ENCODE data around the gene ADAMTS17.

ADAMTS17 gene

GRCh38 chr15:100309109-100310040 is 32.4 kb downstream of the ADAMTS17 start:
- DNase-seq (ENCODE audit: low read depth): no peak

GRCh38 chr15:100308608-100309007 is 33.2 kb downstream of the ADAMTS17 start:
- no peak for DNase-seq (ENCODE audit: low read depth)

GRCh38 chr15:100308213-100308600 is 33.6 kb downstream of the ADAMTS17 start:
- no peak for DNase-seq (ENCODE audit: low read depth)

- no peak for DNase-seq (ENCODE audit: low read depth)
Observed at GRCh38 chr15:100307241-100308212, 34.2 kb downstream of the ADAMTS17 start.

- DNase-seq (ENCODE audit: low read depth): no peak
Observed at GRCh38 chr15:100306098-100306497, 35.7 kb downstream of the ADAMTS17 start.

GRCh38 chr15:100301910-100302431 is 39.8 kb downstream of the ADAMTS17 start:
- DNase-seq (ENCODE audit: low read depth): no peak

GRCh38 chr15:100298257-100298656 is 43.5 kb downstream of the ADAMTS17 start:
- no peak for DNase-seq (ENCODE audit: low read depth)

GRCh38 chr15:100297812-100298211 is 44.0 kb downstream of the ADAMTS17 start:
- no peak for DNase-seq (ENCODE audit: low read depth)

GRCh38 chr15:100295939-100296565 is 45.7 kb downstream of the ADAMTS17 start:
- DNase-seq (ENCODE audit: low read depth): no peak

GRCh38 chr15:100292010-100292409 is 49.8 kb downstream of the ADAMTS17 start:
- DNase-seq (ENCODE audit: low read depth): no peak

GRCh38 chr15:100291106-100291505 is 50.7 kb downstream of the ADAMTS17 start:
- DNase-seq (ENCODE audit: low read depth): no peak

- no peak for DNase-seq (ENCODE audit: low read depth)
Observed at GRCh38 chr15:100285641-100286295, 56.0 kb downstream of the ADAMTS17 start.

GRCh38 chr15:100284701-100285100 is 57.1 kb downstream of the ADAMTS17 start:
- no peak for DNase-seq (ENCODE audit: low read depth)

- no peak for DNase-seq (ENCODE audit: low read depth)
Observed at GRCh38 chr15:100284191-100284590, 57.6 kb downstream of the ADAMTS17 start.

GRCh38 chr15:100281096-100281917 is 60.5 kb downstream of the ADAMTS17 start:
- DNase-seq (ENCODE audit: low read depth): no peak

GRCh38 chr15:100279849-100280248 is 61.9 kb downstream of the ADAMTS17 start:
- no peak for DNase-seq (ENCODE audit: low read depth)

- no peak for DNase-seq (ENCODE audit: low read depth)
Observed at GRCh38 chr15:100279446-100279845, 62.3 kb downstream of the ADAMTS17 start.

- DNase-seq (ENCODE audit: low read depth): no peak
Observed at GRCh38 chr15:100278596-100279380, 63.0 kb downstream of the ADAMTS17 start.

GRCh38 chr15:100277087-100277855 is 64.5 kb downstream of the ADAMTS17 start:
- no peak for DNase-seq (ENCODE audit: low read depth)
